HEK293 (cell line): ENCODE data around the gene CCDC92.

Experiments used
- CTCF ChIA-PET: fragments of 350-600 bp; formaldehyde crosslinking; extraction: SDS; loops from one replicate; lab custom pipeline; 2021; ENCODE audit warnings: antibody characterized with exemption; lab: Yijun Ruan, JAX
- POLR2A ChIA-PET: fragments of 300-600 bp; formaldehyde crosslinking; extraction: SDS; loops from one replicate; lab custom pipeline; 2020; ENCODE audit warnings: antibody characterized with exemption, inconsistent platforms; lab: Yijun Ruan, JAX
- H3K27ac ChIP-seq: fragments of 200-500 bp; sonication (Bioruptor generic); 2 replicates; pipeline ENCODE4 v1.5.1; 2014; ENCODE audit warnings: low read depth, low read length, control low read depth, inconsistent platforms; ENCODE audit errors: extremely low read depth
- H3K36me3 ChIP-seq, 2 experiments: fragments of 200-500 bp in 1 of 2; sonication (Bioruptor generic) in 1 of 2; 1 replicate in 1 of 2; 2 replicates in 1 of 2; pipeline ENCODE4 v1.5.1; 2014 to 2017; ENCODE audit warnings: inconsistent platforms in 2 of 2, low read length in 2 of 2; ENCODE audit not compliant: control insufficient read depth in 2 of 2, insufficient read depth in 1 of 2
- H3K4me1 ChIP-seq: fragments of 200-500 bp; sonication (Bioruptor generic); 2 replicates; pipeline ENCODE4 v1.5.1; 2014; ENCODE audit warnings: mild to moderate bottlenecking, low read length, inconsistent platforms; ENCODE audit not compliant: control insufficient read depth, insufficient read depth
- H3K4me3 ChIP-seq: 2 replicates; pipeline ENCODE4 v1.5.1; 2011; ENCODE audit warnings: low read depth, mild to moderate bottlenecking, control low read depth, low read length, moderate library complexity
- H3K9me3 ChIP-seq: fragments of 200-500 bp; sonication (Bioruptor generic); 2 replicates; pipeline ENCODE4 v1.5.1; 2014; ENCODE audit warnings: low read depth, low read length, inconsistent platforms; ENCODE audit not compliant: control insufficient read depth, insufficient read depth
- GLI4 ChIP-seq: fragments of 450-650 bp; formaldehyde crosslinking; IDR thresholded peaks from 2 replicates; pipeline ENCODE4 v1.5.1; 2016; ENCODE audit warnings: missing biosample characterization, missing genetic modification characterization
- ZBTB48 ChIP-seq: fragments of 450-650 bp; formaldehyde crosslinking; IDR thresholded peaks from 2 replicates; pipeline ENCODE4 v1.5.1; 2016; ENCODE audit warnings: missing biosample characterization, missing genetic modification characterization
- ZEB2 ChIP-seq: fragments of 450-650 bp; formaldehyde crosslinking; IDR thresholded peaks from 2 replicates; pipeline ENCODE4 v1.5.1; 2016; ENCODE audit warnings: missing biosample characterization, missing genetic modification characterization
- ZNF146 ChIP-seq: fragments of 450-650 bp; formaldehyde crosslinking; IDR thresholded peaks from 2 replicates; pipeline ENCODE4 v1.5.1; 2016; ENCODE audit warnings: missing biosample characterization, missing genetic modification characterization
- ZNF266 ChIP-seq: fragments of 450-650 bp; formaldehyde crosslinking; IDR thresholded peaks from 2 replicates; pipeline ENCODE4 v1.5.1; 2016; ENCODE audit warnings: missing biosample characterization, missing genetic modification characterization, low read depth
- ZNF560 ChIP-seq: fragments of 450-650 bp; formaldehyde crosslinking; IDR thresholded peaks from 2 replicates; pipeline ENCODE4 v1.5.1; 2017; ENCODE audit warnings: missing biosample characterization, missing genetic modification characterization, borderline replicate concordance
- ZNF561 ChIP-seq: fragments of 450-650 bp; IDR thresholded peaks from 2 replicates; pipeline ENCODE4 v1.5.1; 2018; ENCODE audit warnings: missing biosample characterization, missing genetic modification characterization, borderline replicate concordance
- ZNF585B ChIP-seq: fragments of 450-650 bp; formaldehyde crosslinking; IDR thresholded peaks from 2 replicates; pipeline ENCODE4 v1.5.1; 2016; ENCODE audit warnings: missing biosample characterization, missing genetic modification characterization
- ZNF791 ChIP-seq: fragments of 450-650 bp; formaldehyde crosslinking; IDR thresholded peaks from 2 replicates; pipeline ENCODE4 v1.5.1; 2016; ENCODE audit warnings: missing biosample characterization, missing genetic modification characterization
- TF ChIP-seq, protein P1 (sequence below): fragments of 450-650 bp; formaldehyde crosslinking; conservative IDR thresholded peaks from 2 replicates; pipeline ENCODE4 v1.5.1; 2016; ENCODE audit warnings: low read depth, missing biosample characterization, missing genetic modification characterization
- TF ChIP-seq, protein P2 (sequence below): fragments of 450-650 bp; formaldehyde crosslinking; IDR thresholded peaks from 2 replicates; pipeline ENCODE4 v1.5.1; 2017; ENCODE audit warnings: missing biosample characterization, missing genetic modification characterization
- TF ChIP-seq, protein P3 (sequence below): fragments of 450-650 bp; formaldehyde crosslinking; IDR thresholded peaks from 2 replicates; pipeline ENCODE4 v1.5.1; 2016; ENCODE audit warnings: missing biosample characterization, missing genetic modification characterization

The CCDC92 gene

DNA sequence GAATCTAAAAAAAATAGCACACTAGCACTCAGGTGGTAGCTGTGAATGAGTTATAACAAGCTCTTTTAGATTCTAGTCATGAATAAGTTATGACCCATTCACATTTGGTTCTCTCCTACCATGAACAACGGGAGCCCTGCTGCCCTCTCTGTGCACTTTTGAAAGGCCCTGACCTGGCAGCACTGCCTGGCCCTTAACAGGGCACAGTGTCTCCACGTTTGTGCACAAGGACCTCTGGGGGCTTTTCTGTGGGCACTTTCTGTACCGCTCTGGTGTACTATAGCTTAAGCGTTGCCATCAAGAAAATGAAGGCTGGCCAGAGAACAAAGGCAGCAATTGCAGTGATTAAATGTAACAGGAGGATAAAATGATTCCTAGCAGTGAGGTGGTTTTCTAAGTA is 21.2 kb downstream of the CCDC92 start:
- H3K4me1 ChIP-seq = peaks cover 7% of the 10 kb centered on the region; the same call in 1 of the 2 replicates
- CTCF ChIA-PET = interaction anchor here (1.2 kb wide), 1 partner anchor 81 kb away, joined by 4 read pairs; no protein-coding TSS in a partner anchor
- no peak overlapping the region for H3K27ac ChIP-seq
- no peaks in the 10 kb centered on the region for H3K9me3 ChIP-seq
- TF ChIP-seq, protein P1, sequence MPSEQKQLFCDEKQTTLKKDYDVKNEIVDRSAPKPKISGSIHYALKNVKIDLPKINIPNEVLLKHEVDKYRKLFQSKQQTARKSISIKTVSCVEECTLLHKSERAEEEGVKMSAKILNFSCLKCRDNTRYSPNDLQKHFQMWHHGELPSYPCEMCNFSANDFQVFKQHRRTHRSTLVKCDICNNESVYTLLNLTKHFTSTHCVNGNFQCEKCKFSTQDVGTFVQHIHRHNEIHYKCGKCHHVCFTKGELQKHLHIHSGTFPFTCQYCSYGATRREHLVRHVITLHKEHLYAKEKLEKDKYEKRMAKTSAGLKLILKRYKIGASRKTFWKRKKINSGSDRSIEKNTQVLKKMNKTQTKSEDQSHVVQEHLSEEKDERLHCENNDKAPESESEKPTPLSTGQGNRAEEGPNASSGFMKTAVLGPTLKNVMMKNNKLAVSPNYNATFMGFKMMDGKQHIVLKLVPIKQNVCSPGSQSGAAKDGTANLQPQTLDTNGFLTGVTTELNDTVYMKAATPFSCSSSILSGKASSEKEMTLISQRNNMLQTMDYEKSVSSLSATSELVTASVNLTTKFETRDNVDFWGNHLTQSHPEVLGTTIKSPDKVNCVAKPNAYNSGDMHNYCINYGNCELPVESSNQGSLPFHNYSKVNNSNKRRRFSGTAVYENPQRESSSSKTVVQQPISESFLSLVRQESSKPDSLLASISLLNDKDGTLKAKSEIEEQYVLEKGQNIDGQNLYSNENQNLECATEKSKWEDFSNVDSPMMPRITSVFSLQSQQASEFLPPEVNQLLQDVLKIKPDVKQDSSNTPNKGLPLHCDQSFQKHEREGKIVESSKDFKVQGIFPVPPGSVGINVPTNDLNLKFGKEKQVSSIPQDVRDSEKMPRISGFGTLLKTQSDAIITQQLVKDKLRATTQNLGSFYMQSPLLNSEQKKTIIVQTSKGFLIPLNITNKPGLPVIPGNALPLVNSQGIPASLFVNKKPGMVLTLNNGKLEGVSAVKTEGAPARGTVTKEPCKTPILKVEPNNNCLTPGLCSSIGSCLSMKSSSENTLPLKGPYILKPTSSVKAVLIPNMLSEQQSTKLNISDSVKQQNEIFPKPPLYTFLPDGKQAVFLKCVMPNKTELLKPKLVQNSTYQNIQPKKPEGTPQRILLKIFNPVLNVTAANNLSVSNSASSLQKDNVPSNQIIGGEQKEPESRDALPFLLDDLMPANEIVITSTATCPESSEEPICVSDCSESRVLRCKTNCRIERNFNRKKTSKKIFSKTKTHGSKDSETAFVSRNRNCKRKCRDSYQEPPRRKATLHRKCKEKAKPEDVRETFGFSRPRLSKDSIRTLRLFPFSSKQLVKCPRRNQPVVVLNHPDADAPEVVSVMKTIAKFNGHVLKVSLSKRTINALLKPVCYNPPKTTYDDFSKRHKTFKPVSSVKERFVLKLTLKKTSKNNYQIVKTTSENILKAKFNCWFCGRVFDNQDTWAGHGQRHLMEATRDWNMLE (tag by site-specific recombination) = no peak
- TF ChIP-seq ZNF146 (no peak), GLI4 (no peak), ZEB2 (tag by site-specific recombination) (no peak), ZNF585B (tag by site-specific recombination) (peak; percentile 63)
- POLR2A ChIA-PET = no interaction called here
- no peak overlapping the region for H3K4me3 ChIP-seq
- no peaks in the 10 kb centered on the region for H3K36me3 ChIP-seq

DNA sequence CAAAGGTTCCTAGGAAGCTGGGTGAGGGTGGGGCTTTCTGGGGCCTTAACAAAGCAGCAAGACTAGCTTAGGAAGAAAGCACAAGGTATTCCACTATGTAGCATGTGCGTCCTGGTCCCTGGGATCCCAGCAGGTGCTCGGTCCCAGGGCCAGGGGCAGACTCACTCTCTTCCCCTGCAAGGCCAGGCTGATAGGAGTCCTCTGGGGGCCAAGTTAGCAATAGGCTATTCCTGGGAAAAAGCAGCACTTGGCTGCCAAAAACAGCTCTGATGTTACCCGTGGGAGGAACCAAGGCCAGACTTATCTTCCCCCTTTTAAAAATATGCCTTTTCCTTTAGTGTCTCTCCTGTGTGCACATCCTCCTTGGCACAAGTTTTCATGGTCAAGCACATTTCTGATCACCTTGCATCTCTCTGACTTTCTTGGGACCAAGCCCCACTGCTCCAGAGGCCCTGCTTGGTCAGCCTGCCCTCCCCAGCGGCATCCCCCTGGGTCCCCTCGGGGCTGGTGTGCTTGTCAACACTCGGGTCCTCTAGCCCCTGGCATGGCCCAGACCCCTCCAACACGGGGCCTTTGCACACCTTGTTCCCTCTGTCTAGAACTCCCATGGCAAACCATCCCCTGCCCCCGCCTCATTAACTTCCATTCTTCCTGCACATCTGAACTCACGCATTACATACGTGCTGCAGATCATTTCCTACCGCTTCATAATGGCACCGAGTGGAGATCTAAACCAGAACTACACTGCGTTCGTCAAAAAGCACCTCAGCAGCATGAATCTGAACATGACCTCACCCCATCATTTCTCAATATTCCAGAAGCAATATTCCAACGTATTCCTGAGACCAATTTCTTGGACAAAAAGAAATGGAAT is 21.9 kb downstream of the CCDC92 start:
- Histone ChIP-seq H3K9me3 (no peaks in the 10 kb centered on the region), H3K4me1 (peaks cover 7% of the 10 kb centered on the region; the same call in 1 of the 2 replicates), H3K36me3 (no peaks in the 10 kb centered on the region), H3K27ac (no peak overlapping the region), H3K4me3 (no peak overlapping the region)
- ChIA-PET POLR2A (no interaction called here), CTCF (interaction anchor here (1.2 kb wide), 1 partner anchor 82 kb away, joined by 4 read pairs; no protein-coding TSS in a partner anchor)
- TF ChIP-seq ZNF266 = no peak
- no peak for TF ChIP-seq ZNF560 (tag by site-specific recombination)
- TF ChIP-seq, protein P2, sequence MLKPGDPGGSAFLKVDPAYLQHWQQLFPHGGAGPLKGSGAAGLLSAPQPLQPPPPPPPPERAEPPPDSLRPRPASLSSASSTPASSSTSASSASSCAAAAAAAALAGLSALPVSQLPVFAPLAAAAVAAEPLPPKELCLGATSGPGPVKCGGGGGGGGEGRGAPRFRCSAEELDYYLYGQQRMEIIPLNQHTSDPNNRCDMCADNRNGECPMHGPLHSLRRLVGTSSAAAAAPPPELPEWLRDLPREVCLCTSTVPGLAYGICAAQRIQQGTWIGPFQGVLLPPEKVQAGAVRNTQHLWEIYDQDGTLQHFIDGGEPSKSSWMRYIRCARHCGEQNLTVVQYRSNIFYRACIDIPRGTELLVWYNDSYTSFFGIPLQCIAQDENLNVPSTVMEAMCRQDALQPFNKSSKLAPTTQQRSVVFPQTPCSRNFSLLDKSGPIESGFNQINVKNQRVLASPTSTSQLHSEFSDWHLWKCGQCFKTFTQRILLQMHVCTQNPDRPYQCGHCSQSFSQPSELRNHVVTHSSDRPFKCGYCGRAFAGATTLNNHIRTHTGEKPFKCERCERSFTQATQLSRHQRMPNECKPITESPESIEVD (tag by site-specific recombination) = no peak
- TF ChIP-seq, protein P1 (tag by site-specific recombination) = no peak
- TF ChIP-seq, protein P3, sequence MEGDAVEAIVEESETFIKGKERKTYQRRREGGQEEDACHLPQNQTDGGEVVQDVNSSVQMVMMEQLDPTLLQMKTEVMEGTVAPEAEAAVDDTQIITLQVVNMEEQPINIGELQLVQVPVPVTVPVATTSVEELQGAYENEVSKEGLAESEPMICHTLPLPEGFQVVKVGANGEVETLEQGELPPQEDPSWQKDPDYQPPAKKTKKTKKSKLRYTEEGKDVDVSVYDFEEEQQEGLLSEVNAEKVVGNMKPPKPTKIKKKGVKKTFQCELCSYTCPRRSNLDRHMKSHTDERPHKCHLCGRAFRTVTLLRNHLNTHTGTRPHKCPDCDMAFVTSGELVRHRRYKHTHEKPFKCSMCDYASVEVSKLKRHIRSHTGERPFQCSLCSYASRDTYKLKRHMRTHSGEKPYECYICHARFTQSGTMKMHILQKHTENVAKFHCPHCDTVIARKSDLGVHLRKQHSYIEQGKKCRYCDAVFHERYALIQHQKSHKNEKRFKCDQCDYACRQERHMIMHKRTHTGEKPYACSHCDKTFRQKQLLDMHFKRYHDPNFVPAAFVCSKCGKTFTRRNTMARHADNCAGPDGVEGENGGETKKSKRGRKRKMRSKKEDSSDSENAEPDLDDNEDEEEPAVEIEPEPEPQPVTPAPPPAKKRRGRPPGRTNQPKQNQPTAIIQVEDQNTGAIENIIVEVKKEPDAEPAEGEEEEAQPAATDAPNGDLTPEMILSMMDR = no peak
- TF ChIP-seq ZNF561 (tag by site-specific recombination) = no peak
- no peak for TF ChIP-seq ZNF791 (tag by site-specific recombination)
- TF ChIP-seq ZBTB48 = no peak
